H9 (cell line): ENCODE results near the gene SPEN. TPM values are rescaled to one million over a fixed set of nuclear protein-coding genes. Genes with fewer than 3 reads are reported as not detected.

ENCODE experiments used
- DNase-seq: peaks from one replicate; pipeline ENCODE4 v3.0.0-alpha.2; 2017
- H2AFZ ChIP-seq: one replicate; pipeline ENCODE4 v1.6.1; 2013; ENCODE audit warnings: mild to moderate bottlenecking, low read length, control low read depth, moderate library complexity
- H2AK5ac ChIP-seq: 2 replicates; pipeline ENCODE4 v1.6.1; 2013; ENCODE audit warnings: low read length, control low read depth, mixed read lengths; ENCODE audit not compliant: insufficient read length
- H2BK120ac ChIP-seq: one replicate; pipeline ENCODE4 v1.6.1; 2013; ENCODE audit warnings: low read depth, mild to moderate bottlenecking, low read length, control low read depth, inconsistent platforms; ENCODE audit not compliant: poor library complexity, severe bottlenecking
- H2BK12ac ChIP-seq: 2 replicates; pipeline ENCODE4 v1.6.1; 2013; ENCODE audit warnings: low read length, control low read depth, mixed read lengths, low read depth; ENCODE audit not compliant: insufficient read length
- H2BK15ac ChIP-seq: 2 replicates; pipeline ENCODE4 v1.6.1; 2013; ENCODE audit warnings: low read depth, low read length, control low read depth
- H2BK20ac ChIP-seq: one replicate; pipeline ENCODE4 v1.6.1; 2013; ENCODE audit warnings: low read depth, mild to moderate bottlenecking, low read length, control low read depth, inconsistent platforms; ENCODE audit not compliant: poor library complexity, severe bottlenecking
- H2BK5ac ChIP-seq: 2 replicates; pipeline ENCODE4 v1.6.1; 2013; ENCODE audit warnings: low read length, control low read depth, mixed read lengths; ENCODE audit not compliant: insufficient read length
- H3K14ac ChIP-seq: 2 replicates; pipeline ENCODE4 v1.6.1; 2013; ENCODE audit warnings: low read length, control low read depth; ENCODE audit not compliant: insufficient read depth
- H3K18ac ChIP-seq: 2 replicates; pipeline ENCODE4 v1.6.1; 2013; ENCODE audit warnings: low read depth, mild to moderate bottlenecking, mixed read lengths, low read length, control low read depth; ENCODE audit not compliant: insufficient read length
- H3K23ac ChIP-seq: 2 replicates; pipeline ENCODE4 v1.6.1; 2013; ENCODE audit warnings: low read length, control low read depth, mixed read lengths, low read depth; ENCODE audit not compliant: insufficient read length
- H3K23me2 ChIP-seq: 2 replicates; pipeline ENCODE4 v1.6.1; 2013; ENCODE audit warnings: low read depth, mild to moderate bottlenecking, mixed read lengths, low read length, control low read depth; ENCODE audit not compliant: insufficient read length, poor library complexity, severe bottlenecking
- H3K27ac ChIP-seq: 2 replicates; pipeline ENCODE4 v1.5.1; 2013; ENCODE audit warnings: low read length, control low read depth, mixed read lengths, low read depth; ENCODE audit not compliant: insufficient read length
- H3K27me3 ChIP-seq: 2 replicates; pipeline ENCODE4 v1.6.1; 2013; ENCODE audit warnings: low read length, control low read depth, inconsistent platforms; ENCODE audit not compliant: insufficient read depth
- H3K4ac ChIP-seq: 2 replicates; pipeline ENCODE4 v1.6.1; 2013; ENCODE audit warnings: low read depth, mild to moderate bottlenecking, control low read depth, inconsistent platforms, low read length, moderate library complexity
- H3K4me1 ChIP-seq: 2 replicates; pipeline ENCODE4 v1.6.1; 2013; ENCODE audit warnings: low read length, control low read depth, inconsistent platforms; ENCODE audit not compliant: insufficient read depth
- H3K4me2 ChIP-seq: 2 replicates; pipeline ENCODE4 v1.6.1; 2013; ENCODE audit warnings: low read length, control low read depth, mixed read lengths; ENCODE audit not compliant: insufficient read length, insufficient read depth
- H3K56ac ChIP-seq: 2 replicates; pipeline ENCODE4 v1.6.1; 2013; ENCODE audit warnings: low read depth, mild to moderate bottlenecking, mixed read lengths, low read length, control low read depth; ENCODE audit not compliant: insufficient read length
- H3K79me1 ChIP-seq: 2 replicates; pipeline ENCODE4 v1.6.1; 2013; ENCODE audit warnings: low read depth, mild to moderate bottlenecking, moderate library complexity, low read length, control low read depth, inconsistent platforms; ENCODE audit not compliant: insufficient read depth, poor library complexity, severe bottlenecking
- H3K79me2 ChIP-seq: 2 replicates; pipeline ENCODE4 v1.6.1; 2013; ENCODE audit warnings: low read length, control low read depth, inconsistent platforms; ENCODE audit not compliant: insufficient read depth
- H3K9ac ChIP-seq: 2 replicates; pipeline ENCODE4 v1.6.1; 2013; ENCODE audit warnings: low read length, control low read depth, mixed read lengths; ENCODE audit not compliant: insufficient read length; ENCODE audit errors: extremely low read depth
- H3K9me3 ChIP-seq: one replicate; pipeline ENCODE4 v1.6.1; 2013; ENCODE audit warnings: low read depth, low read length, inconsistent platforms; ENCODE audit not compliant: control insufficient read depth
- H3T11ph ChIP-seq: one replicate; pipeline ENCODE4 v1.6.1; 2013; ENCODE audit warnings: mild to moderate bottlenecking, low read length, control low read depth, inconsistent platforms
- H4K20me1 ChIP-seq: one replicate; pipeline ENCODE4 v1.6.1; 2013; ENCODE audit not compliant: control insufficient read depth, insufficient read length, insufficient read depth
- H4K5ac ChIP-seq: 2 replicates; pipeline ENCODE4 v1.6.1; 2013; ENCODE audit warnings: low read depth, mild to moderate bottlenecking, mixed read lengths, low read length, control low read depth; ENCODE audit not compliant: insufficient read length
- H4K8ac ChIP-seq: replicated peaks from 2 replicates; pipeline ENCODE4 v1.6.1; 2013; ENCODE audit warnings: low read length, control low read depth, mixed read lengths, low read depth; ENCODE audit not compliant: insufficient read length
- H4K91ac ChIP-seq: 2 replicates; pipeline ENCODE4 v1.6.1; 2013; ENCODE audit warnings: low read depth, mild to moderate bottlenecking, moderate library complexity, mixed read lengths, low read length, control low read depth; ENCODE audit not compliant: insufficient read length
- H3K27ac Mint-ChIP-seq, 3 experiments: 2 replicates in 2 of 3; 3 replicates in 1 of 3; pipeline ENCODE4 v1.8.0; 2020 to 2021; ENCODE audit warnings: mixed read lengths in 3 of 3, mild to moderate bottlenecking in 1 of 3, moderate library complexity in 1 of 3
- H3K27me3 Mint-ChIP-seq: 2 replicates; pipeline ENCODE4 v1.8.0; 2021; ENCODE audit warnings: low read depth, mild to moderate bottlenecking, moderate library complexity, mixed read lengths
- H3K36me3 Mint-ChIP-seq, 3 experiments: 2 replicates in 2 of 3; 3 replicates in 1 of 3; pipeline ENCODE4 v1.8.0; 2020 to 2021; ENCODE audit warnings: low read depth in 3 of 3, mixed read lengths in 3 of 3; ENCODE audit not compliant: insufficient read depth in 1 of 3
- H3K4me1 Mint-ChIP-seq, 2 experiments: 2 replicates each; pipeline ENCODE4 v1.8.0; 2020; ENCODE audit warnings: mixed read lengths in 2 of 2
- H3K4me3 Mint-ChIP-seq, 2 experiments: 2 replicates in 1 of 2; 3 replicates in 1 of 2; pipeline ENCODE4 v1.8.0; 2020 to 2021; ENCODE audit warnings: mild to moderate bottlenecking in 2 of 2, mixed read lengths in 2 of 2, moderate library complexity in 1 of 2
- H3K9me3 Mint-ChIP-seq, 2 experiments: 2 replicates in 1 of 2; 3 replicates in 1 of 2; pipeline ENCODE4 v1.8.0; 2020; ENCODE audit warnings: mild to moderate bottlenecking in 2 of 2, mixed read lengths in 2 of 2, moderate library complexity in 1 of 2
- CTCF ChIP-seq: fragments of 200-600 bp; sonication (generic); conservative IDR thresholded peaks from 3 replicates; pipeline ENCODE4 v1.8.0; 2021; ENCODE audit warnings: antibody characterized with exemption, mild to moderate bottlenecking
- WGBS: extraction: QIAGEN DNeasy Blood & Tissue Kit; methylation state at CpG from one replicate; pipeline ENCODE4 v1.1.7; 2013; ENCODE audit warnings: missing lambda C conversion rate, low lambda C conversion rate, mixed read lengths; ENCODE audit not compliant: insufficient read length; ENCODE audit errors: extremely low coverage; 5-methylcytosine and 5-hydroxymethylcytosine counted together
- total RNA-seq: library from RNA; stranded (reverse); gene quantifications from 2 replicates; pipeline ENCODE4 v1.2.1, GENCODE V29; 2021

SPEN gene
- total RNA-seq, 1 experiment from 2014 or later = 59.6 TPM

- Histone ChIP-seq H3K27ac (no peak overlapping the region), H4K5ac (no peak overlapping the region), H3K79me2 (peaks cover 13% of the 10 kb centered on the region; the same call in 1 of the 2 replicates), H4K20me1 (no peaks in the 10 kb centered on the region), H3K4ac (no peak overlapping the region), H4K91ac (no peak overlapping the region), H2BK120ac (no peak overlapping the region), H3K4me1 (peaks cover 2% of the 10 kb centered on the region; the same call in 1 of the 2 replicates), H3K9ac (no peak overlapping the region), H2AK5ac (no peak overlapping the region), H3K4me2 (no peak overlapping the region), H2BK12ac (no peak overlapping the region), H3K9me3 (no peaks in the 10 kb centered on the region), H3K23me2 (peaks cover 21% of the 10 kb centered on the region), H3T11ph (no peak overlapping the region), H3K56ac (no peak overlapping the region), H3K18ac (no peak overlapping the region), H4K8ac (no peak overlapping the region), H2BK15ac (no peak overlapping the region), H2AFZ (no peak overlapping the region), H3K27me3 (no peaks in the 10 kb centered on the region), H2BK20ac (no peak overlapping the region), H2BK5ac (no peak overlapping the region), H3K23ac (no peak overlapping the region), H3K14ac (no peak overlapping the region), H3K79me1 (peaks cover 3% of the 10 kb centered on the region)
- no peak for TF ChIP-seq CTCF
- H3K36me3 Mint-ChIP-seq = peaks cover 0 to 2% (median 2%) of the 10 kb centered on the region in 3 experiments; a peak in 2 of 7 replicates
- no peaks in the 10 kb centered on the region; the same call in 1 of the 2 replicates for H3K27me3 Mint-ChIP-seq
- no CpG with 5 or more reads among the region's 16 CpGs for WGBS
- peaks cover 27 to 29% of the 10 kb centered on the region in 2 experiments for H3K4me1 Mint-ChIP-seq
- H3K27ac Mint-ChIP-seq = peak overlapping the region; percentile 75 to 84 (median 77); a peak in 6 of 7 replicates
- peak overlapping the region; percentile 42 to 54 for H3K4me3 Mint-ChIP-seq
- no peak for DNase-seq
- H3K9me3 Mint-ChIP-seq = no peaks in the 10 kb centered on the region; a peak in 1 of 5 replicates
Measured at GRCh38 chr1:15851210-15852035, 3.9 kb downstream of the SPEN start.
